ENCODE measurements around the gene FATE1.

GRCh38 chrX:151722241-151722846 is 6.5 kb downstream of the FATE1 start:
- TF ChIP-seq, protein P1, sequence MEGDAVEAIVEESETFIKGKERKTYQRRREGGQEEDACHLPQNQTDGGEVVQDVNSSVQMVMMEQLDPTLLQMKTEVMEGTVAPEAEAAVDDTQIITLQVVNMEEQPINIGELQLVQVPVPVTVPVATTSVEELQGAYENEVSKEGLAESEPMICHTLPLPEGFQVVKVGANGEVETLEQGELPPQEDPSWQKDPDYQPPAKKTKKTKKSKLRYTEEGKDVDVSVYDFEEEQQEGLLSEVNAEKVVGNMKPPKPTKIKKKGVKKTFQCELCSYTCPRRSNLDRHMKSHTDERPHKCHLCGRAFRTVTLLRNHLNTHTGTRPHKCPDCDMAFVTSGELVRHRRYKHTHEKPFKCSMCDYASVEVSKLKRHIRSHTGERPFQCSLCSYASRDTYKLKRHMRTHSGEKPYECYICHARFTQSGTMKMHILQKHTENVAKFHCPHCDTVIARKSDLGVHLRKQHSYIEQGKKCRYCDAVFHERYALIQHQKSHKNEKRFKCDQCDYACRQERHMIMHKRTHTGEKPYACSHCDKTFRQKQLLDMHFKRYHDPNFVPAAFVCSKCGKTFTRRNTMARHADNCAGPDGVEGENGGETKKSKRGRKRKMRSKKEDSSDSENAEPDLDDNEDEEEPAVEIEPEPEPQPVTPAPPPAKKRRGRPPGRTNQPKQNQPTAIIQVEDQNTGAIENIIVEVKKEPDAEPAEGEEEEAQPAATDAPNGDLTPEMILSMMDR (IDR thresholded peaks at IDR 0.05), result peak; percentile 75
- no peak for TF ChIP-seq SIN3A (IDR thresholded peaks at IDR 0.05; ENCODE audit: borderline replicate concordance, insufficient read depth, low read depth, low read length)
- TF ChIP-seq, protein P2, sequence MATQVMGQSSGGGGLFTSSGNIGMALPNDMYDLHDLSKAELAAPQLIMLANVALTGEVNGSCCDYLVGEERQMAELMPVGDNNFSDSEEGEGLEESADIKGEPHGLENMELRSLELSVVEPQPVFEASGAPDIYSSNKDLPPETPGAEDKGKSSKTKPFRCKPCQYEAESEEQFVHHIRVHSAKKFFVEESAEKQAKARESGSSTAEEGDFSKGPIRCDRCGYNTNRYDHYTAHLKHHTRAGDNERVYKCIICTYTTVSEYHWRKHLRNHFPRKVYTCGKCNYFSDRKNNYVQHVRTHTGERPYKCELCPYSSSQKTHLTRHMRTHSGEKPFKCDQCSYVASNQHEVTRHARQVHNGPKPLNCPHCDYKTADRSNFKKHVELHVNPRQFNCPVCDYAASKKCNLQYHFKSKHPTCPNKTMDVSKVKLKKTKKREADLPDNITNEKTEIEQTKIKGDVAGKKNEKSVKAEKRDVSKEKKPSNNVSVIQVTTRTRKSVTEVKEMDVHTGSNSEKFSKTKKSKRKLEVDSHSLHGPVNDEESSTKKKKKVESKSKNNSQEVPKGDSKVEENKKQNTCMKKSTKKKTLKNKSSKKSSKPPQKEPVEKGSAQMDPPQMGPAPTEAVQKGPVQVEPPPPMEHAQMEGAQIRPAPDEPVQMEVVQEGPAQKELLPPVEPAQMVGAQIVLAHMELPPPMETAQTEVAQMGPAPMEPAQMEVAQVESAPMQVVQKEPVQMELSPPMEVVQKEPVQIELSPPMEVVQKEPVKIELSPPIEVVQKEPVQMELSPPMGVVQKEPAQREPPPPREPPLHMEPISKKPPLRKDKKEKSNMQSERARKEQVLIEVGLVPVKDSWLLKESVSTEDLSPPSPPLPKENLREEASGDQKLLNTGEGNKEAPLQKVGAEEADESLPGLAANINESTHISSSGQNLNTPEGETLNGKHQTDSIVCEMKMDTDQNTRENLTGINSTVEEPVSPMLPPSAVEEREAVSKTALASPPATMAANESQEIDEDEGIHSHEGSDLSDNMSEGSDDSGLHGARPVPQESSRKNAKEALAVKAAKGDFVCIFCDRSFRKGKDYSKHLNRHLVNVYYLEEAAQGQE (IDR thresholded peaks at IDR 0.05; ENCODE audit: insufficient read depth in 1 of 2, low read depth in 2 of 2, low read length in 1 of 2), result no peak
- no peak for TF ChIP-seq POLR2AphosphoS5 (IDR thresholded peaks at IDR 0.05; ENCODE audit: low read depth, low read length)
